IMR-90 (cell line): ENCODE measurements around the gene KCTD12. TPM values are rescaled to one million over a fixed set of nuclear protein-coding genes. Genes with fewer than 3 reads are reported as not detected.

Source experiments
- ATAC-seq: fragments of 200-7000 bp; cut with Tn5 transposase; 2 replicates; pipeline ENCODE4 v1.9.1; 2020; ENCODE audit warnings: low read depth, mild to moderate bottlenecking, moderate library complexity
- BruUV-seq: library from RNA; stranded (reverse); fragments of 400-500 nt; replicated peaks from 2 replicates; lab custom pipeline; 2021; lab: Mats Ljungman, UMichigan
- CTCF ChIA-PET: fragments of 300-600 bp; formaldehyde crosslinking; extraction: SDS; loops from one replicate; lab custom pipeline; 2021; ENCODE audit warnings: antibody characterized with exemption; lab: Yijun Ruan, JAX
- POLR2A ChIA-PET: fragments of 300-600 bp; sonication (Branson Sonifier 250); formaldehyde crosslinking; loops from one replicate; lab custom pipeline; 2022; ENCODE audit warnings: antibody characterized with exemption; ENCODE audit not compliant: unreplicated experiment; lab: Charles Lee
- DNase-seq: peaks from one replicate; pipeline ENCODE4 v3.0.0; 2013
- H2AFZ ChIP-seq: replicated peaks from 2 replicates; pipeline ENCODE3; 2013; ENCODE audit warnings: low read length, mild to moderate bottlenecking; ENCODE audit not compliant: poor library complexity
- H2AK5ac ChIP-seq: 2 replicates; pipeline ENCODE4 v1.6.1; 2013; ENCODE audit warnings: low read depth, low read length, inconsistent platforms
- H2AK9ac ChIP-seq: replicated peaks from 2 replicates; pipeline ENCODE3; 2013; ENCODE audit warnings: mild to moderate bottlenecking, low read depth, low read length, moderate library complexity; ENCODE audit not compliant: poor library complexity
- H2BK120ac ChIP-seq: 2 replicates; pipeline ENCODE4 v1.6.1; 2013; ENCODE audit warnings: low read depth, low read length, inconsistent platforms
- H2BK15ac ChIP-seq: 3 replicates; pipeline ENCODE4 v1.6.1; 2013; ENCODE audit warnings: low read depth, low read length, inconsistent platforms
- H2BK20ac ChIP-seq: 2 replicates; pipeline ENCODE4 v1.6.1; 2013; ENCODE audit warnings: low read depth, mild to moderate bottlenecking, inconsistent platforms, low read length, moderate library complexity
- H2BK5ac ChIP-seq: 2 replicates; pipeline ENCODE4 v1.6.1; 2013; ENCODE audit warnings: mild to moderate bottlenecking, low read depth, low read length, inconsistent platforms; ENCODE audit not compliant: poor library complexity, severe bottlenecking
- H3K14ac ChIP-seq: replicated peaks from 2 replicates; pipeline ENCODE4 v1.6.1; 2013; ENCODE audit warnings: low read depth, low read length, inconsistent platforms
- H3K18ac ChIP-seq: 2 replicates; pipeline ENCODE4 v1.6.1; 2013; ENCODE audit warnings: low read depth, low read length, control low read depth
- H3K23ac ChIP-seq: 2 replicates; pipeline ENCODE4 v1.6.1; 2013; ENCODE audit warnings: low read depth, low read length, inconsistent platforms
- H3K27ac ChIP-seq: 2 replicates; pipeline ENCODE4 v1.5.1; 2013; ENCODE audit warnings: mild to moderate bottlenecking, control low read depth, low read length; ENCODE audit not compliant: insufficient read depth
- H3K27me3 ChIP-seq: 2 replicates; pipeline ENCODE4 v1.6.1; 2013; ENCODE audit warnings: low read length; ENCODE audit not compliant: control insufficient read depth, insufficient read depth
- H3K36me3 ChIP-seq: 2 replicates; pipeline ENCODE4 v1.6.1; 2013; ENCODE audit warnings: low read length, mixed read lengths; ENCODE audit not compliant: control insufficient read depth, insufficient read depth
- H3K4ac ChIP-seq: 2 replicates; pipeline ENCODE4 v1.6.1; 2013; ENCODE audit warnings: low read depth, low read length, inconsistent platforms
- H3K4me1 ChIP-seq: 2 replicates; pipeline ENCODE4 v1.6.1; 2013; ENCODE audit warnings: low read length, mixed read lengths; ENCODE audit not compliant: control insufficient read depth, insufficient read depth
- H3K4me2 ChIP-seq: 2 replicates; pipeline ENCODE4 v1.6.1; 2013; ENCODE audit warnings: low read depth, mild to moderate bottlenecking, control low read depth, low read length, moderate library complexity
- H3K4me3 ChIP-seq: 2 replicates; pipeline ENCODE4 v1.5.1; 2013; ENCODE audit warnings: low read depth, mild to moderate bottlenecking, control low read depth, low read length, moderate library complexity; ENCODE audit not compliant: insufficient read depth
- H3K56ac ChIP-seq: 2 replicates; pipeline ENCODE4 v1.6.1; 2013; ENCODE audit warnings: low read length, inconsistent platforms; ENCODE audit not compliant: insufficient read depth; ENCODE audit errors: extremely low read depth
- H3K79me1 ChIP-seq, 2 experiments: 2 replicates each; pipeline ENCODE4 v1.6.1; 2013; ENCODE audit warnings: low read length in 2 of 2, inconsistent platforms in 1 of 2, low read depth in 1 of 2
- H3K9ac ChIP-seq: 2 replicates; pipeline ENCODE4 v1.6.1; 2013; ENCODE audit warnings: low read depth, low read length, control low read depth
- H3K9me1 ChIP-seq: 2 replicates; pipeline ENCODE4 v1.6.1; 2013; ENCODE audit warnings: low read length, inconsistent platforms; ENCODE audit not compliant: insufficient read depth
- H3K9me3 ChIP-seq: 2 replicates; pipeline ENCODE4 v1.6.1; 2013; ENCODE audit warnings: low read length; ENCODE audit not compliant: control insufficient read depth, insufficient read depth
- H4K20me1 ChIP-seq: 2 replicates; pipeline ENCODE4 v1.6.1; 2013; ENCODE audit warnings: low read length, inconsistent platforms; ENCODE audit not compliant: insufficient read depth
- H4K5ac ChIP-seq: 2 replicates; pipeline ENCODE4 v1.6.1; 2013; ENCODE audit warnings: mild to moderate bottlenecking, low read depth, low read length, control low read depth
- H4K8ac ChIP-seq, 2 experiments: 2 replicates each; pipeline ENCODE4 v1.6.1; 2013; ENCODE audit warnings: low read depth in 2 of 2, low read length in 2 of 2, control low read depth in 1 of 2, inconsistent platforms in 1 of 2
- H4K91ac ChIP-seq: 2 replicates; pipeline ENCODE4 v1.6.1; 2013; ENCODE audit warnings: low read depth, low read length, inconsistent platforms; ENCODE audit not compliant: insufficient read depth
- BHLHE40 ChIP-seq: fragments of 150-350 bp; IDR thresholded peaks from 2 replicates; pipeline ENCODE4 v1.6.1; 2016; ENCODE audit warnings: mild to moderate bottlenecking, low read depth, low read length
- CEBPB ChIP-seq: IDR thresholded peaks from 2 replicates; pipeline ENCODE4 v1.6.1; 2012; ENCODE audit warnings: low read depth, low read length, improper control_type of control experiment
- CHD1 ChIP-seq: IDR thresholded peaks from 2 replicates; pipeline ENCODE4 v1.6.1; 2012; ENCODE audit warnings: low read depth, low read length, improper control_type of control experiment
- FOS ChIP-seq: fragments of 150-350 bp; IDR thresholded peaks from 2 replicates; pipeline ENCODE4 v1.6.1; 2016; ENCODE audit warnings: low read depth, low read length
- MAFK ChIP-seq: IDR thresholded peaks from 2 replicates; pipeline ENCODE4 v1.6.1; 2012; ENCODE audit warnings: low read depth, low read length, improper control_type of control experiment
- MAZ ChIP-seq: IDR thresholded peaks from 2 replicates; pipeline ENCODE4 v1.6.1; 2012; ENCODE audit warnings: low read depth, mild to moderate bottlenecking, low read length, improper control_type of control experiment, moderate library complexity, borderline replicate concordance
- MXI1 ChIP-seq: IDR thresholded peaks from 2 replicates; pipeline ENCODE4 v1.6.1; 2012; ENCODE audit warnings: low read depth, mild to moderate bottlenecking, low read length, moderate library complexity, borderline replicate concordance
- NFE2L2 ChIP-seq: fragments of 150-350 bp; IDR thresholded peaks from 2 replicates; pipeline ENCODE4 v1.6.1; 2016; ENCODE audit warnings: low read depth, mild to moderate bottlenecking, low read length
- POLR2A ChIP-seq: IDR thresholded peaks from 2 replicates; pipeline ENCODE4 v1.6.1; 2012; ENCODE audit warnings: mild to moderate bottlenecking, low read depth, low read length
- RAD21 ChIP-seq: IDR thresholded peaks from 2 replicates; pipeline ENCODE4 v1.6.1; 2012; ENCODE audit warnings: low read length, improper control_type of control experiment
- RCOR1 ChIP-seq: IDR thresholded peaks from 2 replicates; pipeline ENCODE4 v1.6.1; 2012; ENCODE audit warnings: mild to moderate bottlenecking, low read length, improper control_type of control experiment; ENCODE audit not compliant: insufficient replicate concordance
- RFX5 ChIP-seq: IDR thresholded peaks from 2 replicates; pipeline ENCODE4 v1.8.0; 2012; ENCODE audit warnings: low read depth, mild to moderate bottlenecking, low read length, moderate library complexity
- SMC3 ChIP-seq: fragments of 150-350 bp; IDR thresholded peaks from 2 replicates; pipeline ENCODE4 v1.6.1; 2016; ENCODE audit warnings: low read depth, mild to moderate bottlenecking, antibody characterized with exemption, low read length, moderate library complexity
- WGBS, 2 experiments: methylation state at CpG; one replicate each; pipeline versions ENCODE4 v1.1.5 to v1.1.7; 2013; ENCODE audit warnings: missing lambda C conversion rate in 2 of 2; ENCODE audit not compliant: insufficient read length in 1 of 2; ENCODE audit errors: extremely low coverage in 2 of 2; 5-methylcytosine and 5-hydroxymethylcytosine counted together
- dilution Hi-C: fragments of 300-500 bp; cut with HindIII; formaldehyde crosslinking; loops from one replicate; pipeline ENCODE4 v1.14.3; 2018; ENCODE audit warnings: low sequenced_read_pairs; ENCODE audit not compliant: unreplicated experiment
- in situ Hi-C: fragments of 300-500 bp; cut with MboI; formaldehyde crosslinking; loops from 3 replicates; pipeline ENCODE4 v1.14.3; 2019; ENCODE audit warnings: low sequenced_read_pairs, inconsistent platforms, mixed read lengths
- intact Hi-C: fragments of 100-400 bp; cut with micrococcal nuclease; formaldehyde crosslinking; loops from 2 replicates; pipeline ENCODE4 v1.10.0; 2022
- polyA plus RNA-seq, 3 experiments: library from polyadenylated mRNA; depleted of rRNA; stranded (reverse); fragments of >200 nt; gene quantifications; 2 replicates each; pipeline ENCODE4 v1.2.3, GENCODE V29; 2012; ENCODE audit warnings: low replicate concordance in 1 of 3
- total RNA-seq: library from RNA; depleted of rRNA; stranded (reverse); fragments of >200 nt; gene quantifications from 2 replicates; pipeline ENCODE4 v1.2.3, GENCODE V29; 2012
- TF ChIP-seq, protein P1 (sequence below): conservative IDR thresholded peaks from 2 replicates; pipeline ENCODE4 v1.5.1; 2012; ENCODE audit warnings: mild to moderate bottlenecking, low read depth, low read length, improper control_type of control experiment
- TF ChIP-seq, protein P2 (sequence below): fragments of 150-350 bp; IDR thresholded peaks from 2 replicates; pipeline ENCODE4 v1.6.1; 2016; ENCODE audit warnings: low read depth, mild to moderate bottlenecking, low read length, moderate library complexity, borderline replicate concordance
- TF ChIP-seq, protein P3 (sequence below): fragments of 150-350 bp; IDR thresholded peaks from 2 replicates; pipeline ENCODE4 v1.6.1; 2017; ENCODE audit warnings: mild to moderate bottlenecking, antibody characterized with exemption, low read length, low read depth

KCTD12 gene
- total and polyA plus RNA-seq, 2 of the 4 experiments (the other 2 are of a cell fraction) = 1.8 to 1.9 TPM

DNA sequence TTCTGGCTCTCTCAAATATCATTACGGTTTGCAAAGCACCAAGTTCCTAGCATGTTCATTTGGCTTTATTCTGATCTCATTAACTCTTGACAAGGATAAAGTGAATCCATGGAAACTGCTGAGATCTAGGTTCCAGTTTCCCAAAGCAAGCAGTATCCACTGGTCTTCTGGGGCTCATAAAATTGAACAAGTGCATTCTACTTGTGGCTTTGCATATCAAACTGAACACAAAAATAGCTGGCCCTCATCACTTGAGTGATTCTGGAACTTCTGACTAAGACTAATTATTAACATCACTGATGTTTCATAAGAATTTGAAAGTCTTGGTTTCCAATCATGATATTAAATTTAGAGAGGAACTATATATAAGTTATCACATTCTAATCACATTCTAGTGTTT is 6.3 kb upstream of the KCTD12 start:
- Histone ChIP-seq H2AK5ac (no peak overlapping the region), H2BK5ac (no peak overlapping the region), H3K79me1 (no peaks in the 10 kb centered on the region), H3K4ac (no peak overlapping the region), H4K5ac (no peak overlapping the region), H3K4me1 (no peaks in the 10 kb centered on the region; the same call in 1 of the 2 replicates), H3K27ac (no peak overlapping the region), H3K36me3 (no peaks in the 10 kb centered on the region), H2AK9ac (no peak overlapping the region), H3K18ac (no peak overlapping the region), H4K20me1 (no peaks in the 10 kb centered on the region), H3K4me3 (no peak overlapping the region), H2BK120ac (no peak overlapping the region), H3K9me3 (no peaks in the 10 kb centered on the region), H3K56ac (no peak overlapping the region), H2BK15ac (no peak overlapping the region), H3K23ac (no peak overlapping the region), H3K4me2 (no peak overlapping the region), H3K14ac (no peak overlapping the region), H4K91ac (no peak overlapping the region), H2BK20ac (no peak overlapping the region), H3K9ac (no peak overlapping the region), H2AFZ (no peak overlapping the region), H3K27me3 (peaks cover 11% of the 10 kb centered on the region), H3K9me1 (no peaks in the 10 kb centered on the region), H4K8ac (no peak overlapping the region)
- DNase-seq (no peak), ATAC-seq (no peak)
- in situ Hi-C loops (no loop called here), dilution Hi-C loops (no loop called here), intact Hi-C loops (no loop called here)
- no TSS peak for BruUV-seq
- ChIA-PET POLR2A (no interaction called here), CTCF (no interaction called here)
- 85% methylated on average over 1 of the region's 1 CpG; no CpG with 5 or more reads in 1 of the 2 experiments for WGBS, 2 experiments
- TF ChIP-seq MAFK (no peak), RCOR1 (no peak), RAD21 (no peak), POLR2A (no peak), NFE2L2 (no peak), FOS (no peak), CEBPB (no peak), BHLHE40 (no peak), RFX5 (no peak), MXI1 (no peak), SMC3 (no peak), CHD1 (no peak), MAZ (no peak)
- TF ChIP-seq, protein P1, sequence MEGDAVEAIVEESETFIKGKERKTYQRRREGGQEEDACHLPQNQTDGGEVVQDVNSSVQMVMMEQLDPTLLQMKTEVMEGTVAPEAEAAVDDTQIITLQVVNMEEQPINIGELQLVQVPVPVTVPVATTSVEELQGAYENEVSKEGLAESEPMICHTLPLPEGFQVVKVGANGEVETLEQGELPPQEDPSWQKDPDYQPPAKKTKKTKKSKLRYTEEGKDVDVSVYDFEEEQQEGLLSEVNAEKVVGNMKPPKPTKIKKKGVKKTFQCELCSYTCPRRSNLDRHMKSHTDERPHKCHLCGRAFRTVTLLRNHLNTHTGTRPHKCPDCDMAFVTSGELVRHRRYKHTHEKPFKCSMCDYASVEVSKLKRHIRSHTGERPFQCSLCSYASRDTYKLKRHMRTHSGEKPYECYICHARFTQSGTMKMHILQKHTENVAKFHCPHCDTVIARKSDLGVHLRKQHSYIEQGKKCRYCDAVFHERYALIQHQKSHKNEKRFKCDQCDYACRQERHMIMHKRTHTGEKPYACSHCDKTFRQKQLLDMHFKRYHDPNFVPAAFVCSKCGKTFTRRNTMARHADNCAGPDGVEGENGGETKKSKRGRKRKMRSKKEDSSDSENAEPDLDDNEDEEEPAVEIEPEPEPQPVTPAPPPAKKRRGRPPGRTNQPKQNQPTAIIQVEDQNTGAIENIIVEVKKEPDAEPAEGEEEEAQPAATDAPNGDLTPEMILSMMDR = no peak
- TF ChIP-seq, protein P2, sequence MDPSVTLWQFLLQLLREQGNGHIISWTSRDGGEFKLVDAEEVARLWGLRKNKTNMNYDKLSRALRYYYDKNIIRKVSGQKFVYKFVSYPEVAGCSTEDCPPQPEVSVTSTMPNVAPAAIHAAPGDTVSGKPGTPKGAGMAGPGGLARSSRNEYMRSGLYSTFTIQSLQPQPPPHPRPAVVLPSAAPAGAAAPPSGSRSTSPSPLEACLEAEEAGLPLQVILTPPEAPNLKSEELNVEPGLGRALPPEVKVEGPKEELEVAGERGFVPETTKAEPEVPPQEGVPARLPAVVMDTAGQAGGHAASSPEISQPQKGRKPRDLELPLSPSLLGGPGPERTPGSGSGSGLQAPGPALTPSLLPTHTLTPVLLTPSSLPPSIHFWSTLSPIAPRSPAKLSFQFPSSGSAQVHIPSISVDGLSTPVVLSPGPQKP = no peak
- TF ChIP-seq, protein P3, sequence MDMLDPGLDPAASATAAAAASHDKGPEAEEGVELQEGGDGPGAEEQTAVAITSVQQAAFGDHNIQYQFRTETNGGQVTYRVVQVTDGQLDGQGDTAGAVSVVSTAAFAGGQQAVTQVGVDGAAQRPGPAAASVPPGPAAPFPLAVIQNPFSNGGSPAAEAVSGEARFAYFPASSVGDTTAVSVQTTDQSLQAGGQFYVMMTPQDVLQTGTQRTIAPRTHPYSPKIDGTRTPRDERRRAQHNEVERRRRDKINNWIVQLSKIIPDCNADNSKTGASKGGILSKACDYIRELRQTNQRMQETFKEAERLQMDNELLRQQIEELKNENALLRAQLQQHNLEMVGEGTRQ = no peak
